K562 (cell line): ENCODE results near the gene GBF1. TPM values are rescaled to one million over a fixed set of nuclear protein-coding genes. Genes with fewer than 3 reads are reported as not detected.

Experiments used
- ARHGAP35 ChIP-seq: fragments of 450-650 bp; IDR thresholded peaks from 2 replicates; pipeline ENCODE4 v1.6.1; 2018; ENCODE audit not compliant: partially characterized antibody
- ARID4B ChIP-seq: sonication (generic); formaldehyde crosslinking; IDR thresholded peaks from 2 replicates; pipeline ENCODE4 v1.8.0; 2022; ENCODE audit warnings: mild to moderate bottlenecking, missing genetic modification reagents
- ATF1 ChIP-seq, 2 experiments: fragments of 450-650 bp in 1 of 2; IDR thresholded peaks; 2 replicates each; pipeline ENCODE4 v1.6.1; 2016; ENCODE audit warnings: missing compliant biosample characterization in 1 of 2, missing genetic modification characterization in 1 of 2
- BACH1 ChIP-seq: fragments of 200-800 bp; sonication (Bioruptor generic); IDR thresholded peaks from 2 replicates; pipeline ENCODE4 v1.6.1; 2016; ENCODE audit warnings: missing genetic modification characterization, missing compliant biosample characterization
- CBX2 ChIP-seq: fragments of 200-600 bp; sonication (generic); IDR thresholded peaks from one replicate; pipeline ENCODE4 v1.6.1; 2012; ENCODE audit warnings: mild to moderate bottlenecking, low read length, inconsistent platforms; ENCODE audit not compliant: insufficient read depth, poor library complexity, severe bottlenecking
- CREM ChIP-seq: IDR thresholded peaks from 2 replicates; pipeline ENCODE4 v1.6.1; 2014; ENCODE audit warnings: antibody characterized with exemption, low read depth
- DDX20 ChIP-seq: fragments of 450-650 bp; IDR thresholded peaks from 2 replicates; pipeline ENCODE4 v1.6.1; 2016; ENCODE audit warnings: missing genetic modification characterization, low read depth, mild to moderate bottlenecking, missing compliant biosample characterization, moderate library complexity
- EP300 ChIP-seq: IDR thresholded peaks from 2 replicates; pipeline ENCODE4 v1.6.1; 2012; ENCODE audit warnings: low read length, improper control_type of control experiment
- EP400 ChIP-seq: fragments of 450-650 bp; IDR thresholded peaks from 2 replicates; pipeline ENCODE4 v1.6.1; 2017; ENCODE audit warnings: antibody characterized with exemption, mild to moderate bottlenecking, moderate library complexity
- IFI16 ChIP-seq: fragments of 250-450 bp; sonication (Bioruptor Pico); IDR thresholded peaks from 2 replicates; pipeline ENCODE4 v2.1.2; 2022; ENCODE audit warnings: mild to moderate bottlenecking, inconsistent platforms
- MBD2 ChIP-seq: sonication (generic); IDR thresholded peaks from 2 replicates; pipeline ENCODE4 v1.6.1; 2016; ENCODE audit warnings: low read depth, borderline replicate concordance
- MXD1 ChIP-seq: fragments of 250-450 bp; sonication (Bioruptor Pico); IDR thresholded peaks from 2 replicates; pipeline ENCODE4 v1.8.0; 2021; ENCODE audit warnings: borderline replicate concordance, mild to moderate bottlenecking, moderate library complexity; ENCODE audit not compliant: poor library complexity, severe bottlenecking
- MXI1 ChIP-seq: IDR thresholded peaks from 2 replicates; pipeline ENCODE4 v1.6.1; 2011; ENCODE audit warnings: low read depth, mild to moderate bottlenecking, improper control_type of control experiment, low read length
- NFYB ChIP-seq: IDR thresholded peaks from 2 replicates; pipeline ENCODE4 v1.6.1; 2011; ENCODE audit warnings: mild to moderate bottlenecking, moderate library complexity; ENCODE audit not compliant: insufficient read length; ENCODE audit errors: extremely low read depth
- PHF20 ChIP-seq: fragments of 450-650 bp; IDR thresholded peaks from 2 replicates; pipeline ENCODE4 v1.6.1; 2018; ENCODE audit not compliant: partially characterized antibody
- POLR3G ChIP-seq: IDR thresholded peaks from 2 replicates; pipeline ENCODE4 v1.6.1; 2011; ENCODE audit not compliant: insufficient read length, insufficient replicate concordance; ENCODE audit errors: extremely low read depth
- SIN3B ChIP-seq: fragments of 450-650 bp; IDR thresholded peaks from 2 replicates; pipeline ENCODE4 v1.6.1; 2017; ENCODE audit warnings: low read depth, mild to moderate bottlenecking, moderate library complexity
- SP1 ChIP-seq: sonication (generic); formaldehyde crosslinking; IDR thresholded peaks from 2 replicates; pipeline ENCODE4 v1.8.1; 2022; ENCODE audit warnings: mild to moderate bottlenecking, missing genetic modification reagents
- TAF1 ChIP-seq: IDR thresholded peaks from 2 replicates; pipeline ENCODE4 v1.6.1; 2011; ENCODE audit warnings: mild to moderate bottlenecking, low read length, moderate library complexity; ENCODE audit not compliant: insufficient read depth, control insufficient read depth, severe bottlenecking; ENCODE audit errors: extremely low read depth
- ZBTB8A ChIP-seq: fragments of 450-650 bp; IDR thresholded peaks from 2 replicates; pipeline ENCODE4 v1.6.1; 2018; ENCODE audit warnings: mild to moderate bottlenecking, moderate library complexity; ENCODE audit not compliant: partially characterized antibody
- ZNF197 ChIP-seq: fragments of 200-800 bp; sonication (Bioruptor generic); IDR thresholded peaks from 2 replicates; pipeline ENCODE4 v1.6.1; 2016; ENCODE audit warnings: low read depth, missing genetic modification characterization, missing compliant biosample characterization
- polyA plus RNA-seq, 8 experiments: library from polyadenylated mRNA; depleted of rRNA in 4 of 8; stranded (reverse) in 5 of 8; unstranded in 3 of 8; fragments of >200 nt; fragmentation: Nextera tagmentation in 2 of 8; fragmentation: Illumina TruSeq in 1 of 8; extraction: Ambion mirVana in 2 of 8; extraction: Trizol in 1 of 8; gene quantifications; 2 replicates each; pipeline versions ENCODE4 v1.2.1 to v1.2.3, GENCODE V29; 2011 to 2014; ENCODE audit warnings: inconsistent platforms in 1 of 8, missing spikeins in 1 of 8
- total RNA-seq, 7 experiments: library from RNA; depleted of rRNA in 6 of 7; stranded (reverse); fragments of >200 nt in 6 of 7; fragmentation: Illumina TruSeq in 2 of 7; extraction: Trizol in 2 of 7; gene quantifications; 2 replicates each; pipeline versions ENCODE4 v1.2.1 to v1.2.3, GENCODE V29; 2011 to 2021; ENCODE audit warnings: low replicate concordance in 1 of 7
- TF ChIP-seq, protein P1 (sequence below), 2 experiments: fragments of 450-650 bp; IDR thresholded peaks; 2 replicates each; pipeline ENCODE4 v1.6.1; 2016

Gene GBF1
- total and polyA plus RNA-seq, 9 of the 15 experiments (the other 6 are each of a cell fraction or from before 2014, with no cell fraction given), result 0.69 to 28.0 (median 10.3) TPM

DNA sequence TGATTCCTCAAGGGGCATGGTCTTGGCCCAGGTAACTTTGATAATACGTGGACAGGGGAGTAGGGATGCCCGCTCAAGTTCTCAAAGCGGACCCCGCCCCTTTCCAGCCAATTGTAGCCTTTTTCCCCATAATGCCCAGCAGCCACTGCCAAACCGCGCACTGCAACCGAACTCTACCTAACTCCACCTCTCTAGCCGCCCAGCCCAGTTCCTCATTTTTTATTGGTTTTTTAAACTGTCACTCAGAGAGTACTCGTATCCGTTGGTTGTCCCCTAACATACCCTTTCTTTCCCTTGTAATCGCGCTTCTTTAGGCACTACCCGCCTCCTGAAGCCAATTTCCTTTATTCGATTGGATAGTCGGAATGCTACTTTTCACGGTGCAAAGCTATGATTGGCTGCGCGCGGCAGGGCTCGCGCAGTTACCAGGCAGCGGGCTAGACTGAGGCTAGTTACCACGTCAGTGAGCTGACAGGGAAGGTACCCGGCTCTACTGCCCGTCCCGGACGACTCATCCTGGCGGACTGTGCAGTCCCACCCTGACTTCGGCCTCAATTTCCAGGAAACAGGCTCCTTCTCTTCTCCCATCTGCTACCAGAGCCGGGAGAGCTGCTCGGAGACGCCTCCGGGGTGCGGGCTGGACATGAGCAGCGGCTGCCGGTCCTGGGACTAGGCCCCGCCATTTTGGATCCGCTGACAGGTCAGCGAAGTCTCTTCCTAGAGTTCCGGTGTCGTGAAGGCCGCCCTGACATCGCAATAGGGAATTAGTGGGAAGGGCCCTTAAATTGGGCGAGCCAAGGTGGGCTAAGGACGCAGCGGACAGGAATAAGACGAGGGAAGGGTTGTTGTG is at the start of gene GBF1 (continued):
- TF ChIP-seq ARID4B (CRISPR knock-in tag), result 0 out of 2 replicates have a peak, but pooled peaks have one; percentile 55
- no peak for TF ChIP-seq POLR3G
- TF ChIP-seq MBD2, result peak; percentile 95
- peak; percentile 15; the same call in 1 of the 2 replicates for TF ChIP-seq ATF1 (CRISPR knock-in tag; IDR thresholded peaks at IDR 0.05)
- TF ChIP-seq ATF1 (tag; IDR thresholded peaks at IDR 0.05), result peak; percentile 96
- TF ChIP-seq BACH1, result no peak
- TF ChIP-seq, protein P1, sequence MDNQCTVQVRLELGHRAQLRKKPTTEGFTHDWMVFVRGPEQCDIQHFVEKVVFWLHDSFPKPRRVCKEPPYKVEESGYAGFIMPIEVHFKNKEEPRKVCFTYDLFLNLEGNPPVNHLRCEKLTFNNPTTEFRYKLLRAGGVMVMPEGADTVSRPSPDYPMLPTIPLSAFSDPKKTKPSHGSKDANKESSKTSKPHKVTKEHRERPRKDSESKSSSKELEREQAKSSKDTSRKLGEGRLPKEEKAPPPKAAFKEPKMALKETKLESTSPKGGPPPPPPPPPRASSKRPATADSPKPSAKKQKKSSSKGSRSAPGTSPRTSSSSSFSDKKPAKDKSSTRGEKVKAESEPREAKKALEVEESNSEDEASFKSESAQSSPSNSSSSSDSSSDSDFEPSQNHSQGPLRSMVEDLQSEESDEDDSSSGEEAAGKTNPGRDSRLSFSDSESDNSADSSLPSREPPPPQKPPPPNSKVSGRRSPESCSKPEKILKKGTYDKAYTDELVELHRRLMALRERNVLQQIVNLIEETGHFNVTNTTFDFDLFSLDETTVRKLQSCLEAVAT (IDR thresholded peaks at IDR 0.05), result peak in 1 of 2 experiments; percentile 86; a peak in 1 of 4 replicates
- TF ChIP-seq TAF1, result peak; percentile 69
- TF ChIP-seq CREM, result peak; percentile 92
- peak; percentile 77 for TF ChIP-seq SP1 (CRISPR knock-in tag)
- TF ChIP-seq ARHGAP35, result no peak
- TF ChIP-seq NFYB, result peak; percentile 66
- TF ChIP-seq IFI16, result no peak
- TF ChIP-seq CBX2, result no peak
- no peak for TF ChIP-seq ZBTB8A
- TF ChIP-seq SIN3B, result peak; percentile 77
- no peak for TF ChIP-seq EP300
- TF ChIP-seq MXD1 (CRISPR knock-in tag), result no peak
- TF ChIP-seq ZNF197 (CRISPR knock-in tag), result no peak
- 0 out of 2 replicates have a peak, but pooled peaks have one; percentile 5 for TF ChIP-seq MXI1
- TF ChIP-seq PHF20, result peak; percentile 79
- no peak for TF ChIP-seq DDX20 (tag)
- peak; percentile 97 for TF ChIP-seq EP400
